ENCODE results near the gene VIL1.

VIL1 gene

DNA sequence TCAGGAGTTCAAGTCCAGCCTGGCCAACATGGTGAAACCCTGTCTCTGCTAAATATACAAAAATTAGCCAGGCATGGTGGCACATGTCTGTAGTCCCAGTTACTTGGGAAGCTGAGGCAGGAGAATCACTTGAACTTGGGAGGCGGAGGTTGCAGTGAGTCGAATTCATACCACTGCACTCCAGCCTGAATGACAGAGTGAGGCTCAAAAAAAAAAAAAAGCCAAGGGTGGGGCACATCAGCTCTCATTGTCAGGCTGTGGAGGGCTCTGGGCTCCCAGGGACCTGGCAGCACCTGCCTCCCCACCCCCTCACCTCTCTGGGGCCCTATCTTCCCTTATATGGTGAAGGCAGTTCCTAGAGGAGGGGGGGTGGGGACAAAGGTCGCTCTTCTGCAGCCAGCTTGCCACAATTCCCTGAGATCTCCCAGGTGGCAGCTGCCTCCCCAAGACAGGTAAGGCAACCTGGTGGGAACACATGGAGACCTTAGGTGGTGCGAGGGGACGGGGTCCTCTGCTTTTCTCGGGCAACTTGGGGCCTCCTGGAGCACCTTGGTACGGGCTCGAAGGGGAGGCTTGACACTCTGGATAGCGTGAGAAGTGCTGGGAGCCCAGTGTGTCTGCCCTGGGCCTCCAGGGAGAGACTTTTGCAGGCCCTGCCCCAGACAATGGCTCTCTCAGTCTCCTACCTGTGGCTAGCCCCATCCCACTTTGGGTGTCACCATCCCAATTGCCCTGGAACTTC lies at the start of gene VIL1:
VIL1 (plus strand) TSS at position 407 of the 742 bp plus-strand sequence. CDS start 4,656 bp downstream, outside the sequence.
- no peak for DNase-seq

DNA sequence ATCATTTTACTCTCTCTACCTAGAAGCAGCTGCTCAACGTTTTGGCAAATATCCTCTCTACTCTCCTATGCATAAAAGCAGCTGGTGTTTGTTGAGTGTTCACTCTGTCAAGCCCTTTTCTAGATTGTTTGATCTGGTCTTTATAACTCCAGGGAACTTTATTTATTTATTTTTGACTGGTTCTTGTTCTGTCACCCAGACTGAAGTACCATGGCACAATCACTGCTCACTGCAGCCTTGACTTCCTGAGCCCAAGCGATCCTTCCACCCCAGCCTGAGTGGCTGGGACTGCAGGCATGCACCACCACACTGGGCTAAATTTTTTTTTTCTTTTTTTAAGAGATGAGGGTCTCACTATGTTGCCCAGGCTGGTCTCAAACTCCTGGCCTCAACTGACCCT lies 49.6 kb upstream of the VIL1 start:
- DNase-seq: no peak

DNA sequence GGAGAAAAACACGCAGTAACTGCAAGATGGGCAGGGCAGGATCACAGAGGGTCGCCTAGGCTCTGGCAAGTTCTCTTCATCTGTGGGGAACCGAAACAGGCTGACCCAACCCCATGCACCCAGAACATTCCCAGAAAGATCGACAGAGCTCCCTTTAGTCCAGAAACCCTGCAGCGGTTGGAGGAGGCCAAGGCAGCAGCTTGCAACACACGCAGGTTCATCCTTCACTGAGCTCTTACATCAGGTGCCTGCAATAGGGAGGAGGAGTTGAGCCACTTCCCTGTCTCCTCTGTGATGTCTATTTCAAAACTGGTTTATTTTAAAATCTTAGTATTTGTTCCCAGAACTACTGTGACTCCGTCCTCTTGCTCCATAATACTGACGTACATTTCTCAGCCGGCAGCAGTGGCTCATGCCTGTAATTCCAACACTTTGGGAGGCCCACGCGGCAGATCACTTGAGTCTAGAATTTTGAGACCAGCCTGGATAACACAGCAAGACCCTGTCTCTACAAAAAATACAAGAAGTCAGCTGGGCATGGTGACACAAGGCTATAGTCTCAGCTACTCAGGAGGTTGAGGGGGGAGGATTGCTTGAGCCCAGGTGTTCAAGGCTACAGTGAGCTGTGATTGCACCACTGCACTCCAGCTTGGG lies 48.4 kb upstream of the VIL1 start:
- no peak for DNase-seq

DNA sequence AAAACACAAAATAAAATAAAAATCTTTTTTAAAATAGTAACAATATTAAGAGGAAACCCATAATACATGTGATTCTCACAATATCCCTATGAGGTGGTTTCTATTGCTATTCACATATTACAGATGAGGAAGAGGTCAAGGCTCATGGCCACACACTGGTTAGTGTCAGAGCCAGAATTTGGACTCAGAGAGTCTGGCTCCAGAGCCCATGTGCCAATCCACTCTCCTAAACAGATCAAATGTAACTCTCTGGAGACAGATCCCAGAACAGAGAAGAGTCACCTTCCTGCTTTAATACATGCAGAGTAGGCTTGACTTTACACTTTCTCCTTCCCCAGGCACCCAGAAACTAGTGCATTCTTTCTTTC lies 47.0 kb upstream of the VIL1 start:
- DNase-seq: no peak

DNA sequence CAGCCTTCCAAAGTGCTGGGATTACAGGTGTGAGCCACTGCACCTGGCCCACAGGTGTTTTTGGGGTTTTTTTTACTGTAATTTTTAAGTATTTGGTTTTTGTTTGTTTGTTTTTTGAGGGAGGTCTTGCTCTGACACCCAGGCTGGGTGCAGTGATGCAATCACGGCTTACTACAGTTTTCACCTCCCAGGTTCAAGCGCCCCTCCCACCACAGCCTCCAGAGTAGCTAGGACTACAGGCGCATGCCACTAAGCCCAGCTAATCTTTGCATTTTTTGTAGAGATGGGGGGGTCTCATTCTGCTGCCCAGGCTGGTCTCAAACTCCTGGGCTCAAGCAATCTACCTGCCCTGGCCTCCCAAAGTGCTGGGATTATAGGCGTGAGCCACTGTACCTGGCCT lies 44.1 kb upstream of the VIL1 start:
- no peak for DNase-seq

DNA sequence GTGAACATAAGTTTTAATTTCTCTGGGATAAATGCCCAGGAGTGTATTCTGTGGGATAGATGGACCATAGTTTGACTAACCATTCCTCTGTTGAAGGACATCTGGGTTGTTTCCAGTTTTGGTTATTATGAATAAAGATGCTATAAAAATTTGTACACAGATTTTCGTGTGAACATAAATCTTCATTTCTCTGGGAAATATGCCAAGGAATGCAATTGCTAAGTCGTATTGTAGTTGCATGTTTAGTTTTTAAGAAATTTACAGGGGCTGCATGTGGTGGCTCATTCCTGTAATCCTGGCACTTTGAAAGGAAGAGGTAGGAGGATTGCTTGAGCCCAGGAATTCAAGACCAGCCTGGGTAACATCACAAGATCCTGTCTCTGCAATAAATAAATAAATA lies 43.7 kb upstream of the VIL1 start:
- DNase-seq: no peak

DNA sequence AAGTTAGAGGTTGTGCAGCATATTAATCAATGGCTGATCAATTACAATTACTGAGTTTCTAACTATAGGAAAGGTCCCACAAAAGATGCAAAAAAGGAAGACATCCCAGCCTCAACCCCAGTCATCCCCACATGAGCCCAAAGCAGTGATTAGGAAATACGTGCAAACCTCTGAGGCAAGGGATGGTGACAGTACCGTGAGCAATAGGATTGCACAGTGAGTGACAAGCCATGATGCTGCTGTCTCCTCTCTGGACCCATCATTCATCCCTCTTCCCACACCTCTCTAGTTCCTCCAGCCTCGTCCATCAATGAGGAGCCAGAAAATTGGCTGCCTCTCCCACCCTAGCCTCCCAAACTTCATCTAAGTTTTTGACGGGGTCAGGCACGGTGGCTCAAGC lies 40.9 kb upstream of the VIL1 start:
- no peak for DNase-seq

DNA sequence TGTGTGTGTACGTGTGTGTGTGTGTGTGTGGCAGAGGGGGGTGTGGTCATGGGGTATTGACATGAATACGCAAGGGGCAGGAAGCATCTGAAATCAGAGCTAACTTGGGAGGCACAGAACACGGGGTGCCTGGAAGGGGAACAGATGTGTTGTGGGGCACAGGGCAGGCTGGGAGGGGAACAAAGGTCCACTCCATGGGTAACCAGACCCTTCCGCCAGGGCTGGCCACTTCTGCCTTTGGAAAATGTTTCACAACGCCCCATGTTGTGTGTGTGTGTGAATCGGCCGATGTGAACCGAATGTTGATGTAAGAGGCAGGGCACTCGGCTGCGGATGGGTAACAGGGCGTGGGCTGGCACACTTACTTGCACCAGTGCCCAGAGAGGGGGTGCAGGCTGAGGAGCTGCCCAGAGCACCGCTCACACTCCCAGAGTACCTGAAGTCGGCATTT lies 37.0 kb upstream of the VIL1 start, which contains the start of gene SLC11A1:
SLC11A1 (plus strand) TSS at position 358 of the 451 bp plus-strand sequence. CDS start 96 bp downstream, outside the sequence.
- no peak for DNase-seq

DNA sequence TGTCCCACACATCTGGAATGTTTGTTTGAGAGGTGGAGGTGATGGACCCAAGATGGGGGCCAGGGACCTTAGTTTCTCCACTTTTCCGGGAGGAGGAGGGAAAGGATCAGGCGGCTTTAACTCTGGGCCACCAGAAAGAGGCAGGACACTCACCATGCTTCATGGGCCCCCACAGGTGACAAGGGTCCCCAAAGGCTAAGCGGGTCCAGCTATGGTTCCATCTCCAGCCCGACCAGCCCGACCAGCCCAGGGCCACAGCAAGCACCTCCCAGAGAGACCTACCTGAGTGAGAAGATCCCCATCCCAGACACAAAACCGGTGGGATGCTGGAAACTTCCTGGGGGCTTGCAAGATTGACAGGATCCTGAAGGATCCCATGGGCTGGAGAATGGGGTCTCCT lies 36.1 kb upstream of the VIL1 start:
- DNase-seq: no peak

DNA sequence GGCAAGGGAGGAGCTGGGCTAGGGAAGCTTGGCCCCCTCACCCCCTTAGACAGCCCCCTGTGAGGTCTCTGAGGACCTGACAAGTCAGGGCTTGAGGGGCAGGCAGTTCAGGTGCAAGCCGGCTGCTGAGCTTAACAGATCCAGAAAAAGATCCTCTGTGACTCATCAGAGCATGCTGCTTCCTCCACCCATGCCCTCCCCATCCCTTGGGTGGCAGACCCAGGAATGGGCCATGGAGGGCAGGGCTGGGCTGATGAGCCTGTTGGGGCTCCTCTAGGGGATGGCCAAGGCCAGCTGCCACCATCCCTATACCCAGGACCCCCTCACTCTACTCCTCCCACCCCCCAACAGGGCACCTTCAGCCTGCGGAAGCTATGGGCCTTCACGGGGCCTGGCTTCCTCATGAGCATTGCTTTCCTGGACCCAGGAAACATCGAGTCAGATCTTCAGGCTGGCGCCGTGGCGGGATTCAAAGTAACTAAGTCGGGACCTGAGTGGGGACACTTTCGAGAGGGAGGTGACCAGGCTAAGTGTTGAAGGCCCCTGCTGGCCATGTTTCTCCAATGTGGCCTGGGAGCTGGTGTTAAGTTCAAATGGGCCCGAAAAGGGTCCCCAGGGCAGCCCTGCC lies 34.9 kb upstream of the VIL1 start:
- DNase-seq: no peak

DNA sequence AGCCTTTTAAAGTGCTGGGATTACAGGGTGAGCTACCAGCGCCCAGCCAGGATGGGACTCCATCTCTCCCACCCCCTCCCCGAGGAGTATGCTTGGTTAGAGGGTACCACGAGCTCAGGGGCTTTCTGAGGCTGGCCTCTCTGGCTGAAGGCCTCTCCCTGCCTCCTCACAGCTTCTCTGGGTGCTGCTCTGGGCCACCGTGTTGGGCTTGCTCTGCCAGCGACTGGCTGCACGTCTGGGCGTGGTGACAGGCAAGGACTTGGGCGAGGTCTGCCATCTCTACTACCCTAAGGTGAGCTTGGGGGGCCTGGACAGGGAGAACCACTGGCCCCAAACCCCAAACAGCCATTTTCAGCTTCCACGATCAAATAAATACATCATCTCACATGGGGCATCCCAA lies 33.9 kb upstream of the VIL1 start:
- no peak for DNase-seq

DNA sequence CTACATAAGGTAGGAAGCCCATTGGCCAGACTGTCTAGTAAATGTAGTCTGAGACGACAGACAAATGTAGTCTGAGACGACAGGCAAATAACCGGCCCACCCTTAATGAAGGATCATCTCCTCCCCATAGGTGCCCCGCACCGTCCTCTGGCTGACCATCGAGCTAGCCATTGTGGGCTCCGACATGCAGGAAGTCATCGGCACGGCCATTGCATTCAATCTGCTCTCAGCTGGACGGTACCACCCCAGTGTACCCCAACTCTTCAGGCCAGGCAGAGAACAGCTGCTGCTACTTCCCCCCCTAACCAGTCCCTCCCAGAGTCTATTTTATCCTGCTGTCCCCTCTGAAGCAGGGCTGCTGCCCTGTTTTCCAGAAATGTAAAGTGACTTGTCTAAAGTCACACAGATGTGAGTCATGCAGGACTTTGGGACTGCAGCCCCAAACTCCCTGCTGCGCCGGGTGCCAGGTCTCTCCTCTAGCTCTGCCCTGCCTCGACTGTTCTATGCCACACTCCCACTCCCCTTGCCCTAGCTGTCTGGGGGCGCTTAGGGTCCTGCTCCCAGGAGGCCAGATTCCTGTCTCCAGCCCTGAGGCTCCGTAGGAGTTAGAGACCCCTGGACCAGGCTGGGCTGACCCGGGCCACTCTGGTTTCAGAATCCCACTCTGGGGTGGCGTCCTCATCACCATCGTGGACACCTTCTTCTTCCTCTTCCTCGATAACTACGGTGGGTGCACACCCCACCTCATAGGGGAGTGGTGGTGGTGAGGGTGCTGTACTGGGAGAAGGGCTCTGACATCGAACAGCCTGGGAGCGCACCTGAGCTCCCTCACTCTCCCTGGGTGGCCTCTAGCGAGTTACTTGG lies 32.2 kb upstream of the VIL1 start:
- DNase-seq: no peak

DNA sequence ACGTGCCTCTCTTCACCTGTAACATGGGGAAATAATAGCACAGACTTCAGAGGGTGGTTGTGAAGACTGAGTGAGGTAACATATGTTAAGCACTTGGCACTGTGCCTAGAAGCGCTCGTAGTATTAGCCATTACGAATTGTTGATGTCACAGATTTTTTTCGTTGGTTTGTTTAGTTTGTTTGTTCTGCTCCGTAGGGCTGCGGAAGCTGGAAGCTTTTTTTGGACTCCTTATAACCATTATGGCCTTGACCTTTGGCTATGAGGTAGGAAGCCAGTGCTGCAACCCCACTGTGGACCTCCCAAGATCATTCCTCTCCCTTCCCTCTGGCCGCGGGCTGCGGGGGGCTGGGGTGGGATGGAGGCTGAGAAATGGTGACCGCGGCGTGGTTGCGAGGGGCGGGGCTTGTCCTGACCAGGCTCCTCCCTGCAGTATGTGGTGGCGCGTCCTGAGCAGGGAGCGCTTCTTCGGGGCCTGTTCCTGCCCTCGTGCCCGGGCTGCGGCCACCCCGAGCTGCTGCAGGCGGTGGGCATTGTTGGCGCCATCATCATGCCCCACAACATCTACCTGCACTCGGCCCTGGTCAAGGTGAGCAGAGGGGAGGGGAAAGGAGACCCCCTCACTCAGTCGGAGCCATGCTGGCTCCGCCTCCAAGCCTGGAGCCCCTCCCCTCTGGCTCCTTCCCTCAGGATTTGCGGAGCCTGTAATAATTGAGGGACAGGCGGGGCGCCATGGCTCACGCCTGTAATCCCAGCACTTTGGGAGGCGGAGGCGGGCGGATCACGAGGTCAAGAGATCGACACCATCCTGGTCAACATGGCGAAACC lies 31.3 kb upstream of the VIL1 start:
- DNase-seq: no peak

DNA sequence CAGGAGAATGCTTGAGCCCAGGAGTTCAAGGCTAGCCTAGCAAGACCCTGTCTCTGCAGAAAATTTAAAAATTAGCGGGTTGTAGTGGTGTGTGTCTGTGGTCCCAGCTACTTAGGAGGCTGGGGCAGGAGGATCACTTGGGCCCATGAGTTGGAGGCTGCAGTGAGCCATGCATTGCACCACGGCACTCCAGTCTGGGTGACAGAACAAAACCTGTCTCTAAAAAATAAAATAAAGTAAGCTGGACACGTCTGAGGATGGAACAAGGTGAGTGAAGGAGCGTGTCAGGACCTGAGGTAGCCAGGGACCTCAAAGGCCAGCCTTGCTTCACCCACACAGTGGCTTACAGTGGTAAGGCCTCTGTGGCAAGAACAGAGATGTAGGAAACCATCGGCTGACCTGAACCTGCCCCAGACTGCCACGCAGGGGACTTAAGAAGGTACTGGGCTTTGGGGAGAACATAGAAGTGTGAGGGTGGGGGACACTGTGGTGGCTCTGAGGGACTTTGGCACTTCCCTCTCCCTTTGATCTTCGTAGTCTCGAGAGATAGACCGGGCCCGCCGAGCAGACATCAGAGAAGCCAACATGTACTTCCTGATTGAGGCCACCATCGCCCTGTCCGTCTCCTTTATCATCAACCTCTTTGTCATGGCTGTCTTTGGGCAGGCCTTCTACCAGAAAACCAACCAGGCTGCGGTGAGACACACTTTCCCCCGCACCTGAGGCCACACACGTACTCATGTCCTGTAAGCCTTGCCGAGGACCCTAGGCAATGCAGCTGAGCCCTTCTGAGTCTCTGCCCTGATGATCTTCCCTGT lies 29.4 kb upstream of the VIL1 start:
- DNase-seq: no peak

DNA sequence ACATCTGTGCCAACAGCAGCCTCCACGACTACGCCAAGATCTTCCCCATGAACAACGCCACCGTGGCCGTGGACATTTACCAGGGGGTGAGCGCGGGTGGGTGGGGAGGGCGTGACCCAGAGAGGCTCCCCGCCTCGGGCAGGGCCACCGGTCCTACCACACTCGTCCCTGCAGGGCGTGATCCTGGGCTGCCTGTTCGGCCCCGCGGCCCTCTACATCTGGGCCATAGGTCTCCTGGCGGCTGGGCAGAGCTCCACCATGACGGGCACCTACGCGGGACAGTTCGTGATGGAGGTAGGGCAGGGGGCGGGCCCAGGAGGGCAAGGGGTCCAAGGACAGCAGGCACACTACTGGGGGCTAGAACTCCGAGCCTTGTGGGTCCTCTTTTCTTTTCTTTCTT lies 27.7 kb upstream of the VIL1 start:
- no peak for DNase-seq

DNA sequence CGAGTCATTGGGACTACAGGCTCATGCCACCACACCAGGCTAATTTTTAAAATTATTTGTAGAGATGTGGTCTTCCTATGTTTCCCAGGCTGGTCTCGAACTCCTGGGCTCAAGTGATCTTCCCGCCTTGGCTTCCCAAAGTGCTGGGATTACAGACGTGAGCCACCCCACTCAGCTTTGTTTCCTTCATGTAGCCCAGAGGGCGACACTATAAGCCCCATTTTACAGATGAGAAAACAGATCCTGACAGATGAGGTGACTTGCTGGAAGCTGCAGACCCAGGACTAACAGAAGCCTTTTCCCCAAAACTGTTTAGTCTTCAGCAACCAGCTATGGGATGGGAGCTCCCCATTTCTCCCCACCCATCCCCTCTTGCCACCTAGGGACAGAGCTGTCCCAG lies 26.5 kb upstream of the VIL1 start:
- DNase-seq: no peak

DNA sequence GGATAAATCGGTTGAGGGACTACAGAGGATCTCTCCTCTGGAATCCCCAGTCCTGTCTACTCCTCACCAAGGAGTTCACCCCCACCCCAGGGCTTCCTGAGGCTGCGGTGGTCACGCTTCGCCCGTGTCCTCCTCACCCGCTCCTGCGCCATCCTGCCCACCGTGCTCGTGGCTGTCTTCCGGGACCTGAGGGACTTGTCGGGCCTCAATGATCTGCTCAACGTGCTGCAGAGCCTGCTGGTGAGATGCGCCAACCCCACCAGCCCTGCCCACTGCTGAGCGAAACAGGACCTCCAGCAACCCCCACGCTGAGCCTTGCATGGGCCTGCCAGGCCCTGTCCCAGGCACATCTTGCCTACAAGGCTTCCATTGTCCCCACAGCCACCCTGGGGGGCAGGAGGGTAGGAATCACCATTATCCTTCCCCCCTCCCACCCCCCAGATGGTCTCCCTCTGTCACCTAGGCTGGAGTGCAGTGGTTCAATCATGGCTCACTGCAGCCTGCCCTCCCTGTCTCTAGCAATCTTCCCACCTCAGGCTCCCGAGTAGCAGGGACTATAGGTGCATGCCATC lies 25.9 kb upstream of the VIL1 start:
- no peak for DNase-seq

DNA sequence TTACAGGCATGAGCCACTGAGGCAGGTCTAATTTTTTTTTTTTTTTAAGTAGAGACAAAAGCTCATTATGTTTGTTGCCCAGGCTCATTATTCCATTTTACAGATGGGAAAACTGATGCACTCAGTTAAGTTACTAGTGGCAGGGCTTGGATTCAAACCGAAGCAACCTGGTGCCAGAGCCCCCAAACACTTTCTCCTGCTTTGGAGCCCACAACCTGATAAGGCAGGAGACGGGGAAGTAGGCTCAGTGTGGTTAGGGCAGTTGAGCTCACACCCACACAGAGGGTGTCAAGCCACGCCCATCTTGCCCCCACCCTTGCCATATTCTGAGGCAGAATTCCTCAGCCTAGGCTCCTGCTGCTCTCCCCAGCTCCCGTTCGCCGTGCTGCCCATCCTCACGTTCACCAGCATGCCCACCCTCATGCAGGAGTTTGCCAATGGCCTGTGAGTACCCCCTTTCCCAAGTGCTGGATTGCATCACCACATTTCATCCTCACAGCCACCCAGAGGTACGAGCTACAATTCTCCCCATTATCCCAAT lies 25.1 kb upstream of the VIL1 start:
- DNase-seq: no peak

DNA sequence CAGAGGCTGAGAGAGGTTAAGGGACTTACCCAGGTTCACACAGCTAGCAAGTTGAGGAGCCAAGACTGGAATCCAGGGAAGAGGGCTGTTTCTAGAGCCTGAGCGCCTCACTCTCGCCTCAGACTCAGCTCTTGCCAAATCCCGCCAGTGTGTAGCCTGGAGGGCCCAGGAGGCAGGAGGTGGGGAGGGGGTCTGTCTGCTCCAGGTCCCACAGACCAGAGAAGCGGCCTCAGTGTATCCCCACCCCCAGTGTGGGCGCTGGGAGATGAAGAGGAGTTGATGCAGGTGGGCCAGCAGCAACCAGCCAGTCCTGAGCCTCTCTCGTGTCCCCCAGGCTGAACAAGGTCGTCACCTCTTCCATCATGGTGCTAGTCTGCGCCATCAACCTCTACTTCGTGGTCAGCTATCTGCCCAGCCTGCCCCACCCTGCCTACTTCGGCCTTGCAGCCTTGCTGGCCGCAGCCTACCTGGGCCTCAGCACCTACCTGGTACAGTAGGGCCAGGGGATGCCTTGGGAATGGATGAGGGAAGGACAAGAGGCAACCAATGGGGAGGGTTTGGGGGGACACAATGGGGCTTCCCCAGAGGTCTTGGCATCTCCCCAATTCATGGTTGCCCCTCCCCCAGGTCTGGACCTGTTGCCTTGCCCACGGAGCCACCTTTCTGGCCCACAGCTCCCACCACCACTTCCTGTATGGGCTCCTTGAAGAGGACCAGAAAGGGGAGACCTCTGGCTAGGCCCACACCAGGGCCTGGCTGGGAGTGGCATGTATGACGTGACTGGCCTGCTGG lies 24.4 kb upstream of the VIL1 start:
- DNase-seq: no peak

DNA sequence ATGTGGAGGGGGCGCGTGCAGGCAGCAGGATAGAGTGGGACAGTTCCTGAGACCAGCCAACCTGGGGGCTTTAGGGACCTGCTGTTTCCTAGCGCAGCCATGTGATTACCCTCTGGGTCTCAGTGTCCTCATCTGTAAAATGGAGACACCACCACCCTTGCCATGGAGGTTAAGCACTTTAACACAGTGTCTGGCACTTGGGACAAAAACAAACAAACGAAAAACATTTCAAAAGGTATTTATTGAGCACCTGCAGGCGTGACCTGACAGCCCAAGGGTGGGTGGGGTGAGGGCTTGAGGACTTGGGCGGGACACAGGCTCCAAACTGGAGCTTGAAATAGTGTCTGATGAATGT lies 23.9 kb upstream of the VIL1 start:
- no peak for DNase-seq
